ENCODE data around the gene SLC37A1. TPM values are rescaled to one million over a fixed set of nuclear protein-coding genes. Genes with fewer than 3 reads are reported as not detected.

SLC37A1 gene
- total RNA-seq, 2 donors from 2014 or later, result 6.6 to 9.6 TPM

- ATAC-seq (ENCODE audit: insufficient number of reproducible peaks, low FRiP score, low read depth), result no peak
- Histone ChIP-seq H3K27ac (no peak overlapping the region), H3K27me3 (replicated peaks; ENCODE audit: insufficient read depth) (no peaks in the 10 kb centered on the region), H3K4me3 (no peak overlapping the region), H3K9me3 (no peaks in the 10 kb centered on the region), H3K36me3 (no peaks in the 10 kb centered on the region), H3K4me1 (ENCODE audit: control insufficient read depth in 1 of 2, low read depth in 2 of 2) (peaks cover 0 to 16% of the 10 kb centered on the region in 2 donors)
- no peak for TF ChIP-seq CTCF (IDR thresholded peaks at IDR 0.05)
- no peak for DNase-seq (ENCODE audit: low spot score)
These were observed 13.5 kb downstream of the SLC37A1 start for GRCh38 chr21:42527127-42527488.

GRCh38 chr21:42527489-42528158 is 14.0 kb downstream of the SLC37A1 start:
- no peak for TF ChIP-seq CTCF (IDR thresholded peaks at IDR 0.05)
- Histone ChIP-seq H3K36me3 (no peaks in the 10 kb centered on the region), H3K27ac (no peak overlapping the region), H3K4me1 (ENCODE audit: control insufficient read depth in 1 of 2, low read depth in 2 of 2) (peaks cover 0 to 22% of the 10 kb centered on the region in 2 donors), H3K27me3 (replicated peaks; ENCODE audit: insufficient read depth) (no peaks in the 10 kb centered on the region), H3K9me3 (no peaks in the 10 kb centered on the region), H3K4me3 (peak overlapping the region; percentile 40)
- DNase-seq (ENCODE audit: low spot score) (no peak), ATAC-seq (ENCODE audit: insufficient number of reproducible peaks, low FRiP score, low read depth) (no peak)

- Histone ChIP-seq H3K9me3 (no peaks in the 10 kb centered on the region), H3K27me3 (replicated peaks; ENCODE audit: insufficient read depth) (no peaks in the 10 kb centered on the region), H3K4me1 (ENCODE audit: control insufficient read depth in 1 of 2, low read depth in 2 of 2) (peaks cover 0 to 18% of the 10 kb centered on the region in 2 donors), H3K36me3 (no peaks in the 10 kb centered on the region), H3K4me3 (no peak overlapping the region), H3K27ac (no peak overlapping the region)
- ATAC-seq (ENCODE audit: insufficient number of reproducible peaks, low FRiP score, low read depth) (no peak), DNase-seq (ENCODE audit: low spot score) (no peak)
- TF ChIP-seq CTCF (IDR thresholded peaks at IDR 0.05), result no peak
These were observed 16.5 kb downstream of the SLC37A1 start for GRCh38 chr21:42530167-42530518.

GRCh38 chr21:42531771-42532170 is 18.1 kb downstream of the SLC37A1 start:
- no peak for DNase-seq (ENCODE audit: low spot score)

More at GRCh38 chr21:42531771-42532170, 18.1 kb downstream of the SLC37A1 start:
- H3K9me3 ChIP-seq, result no peaks in the 10 kb centered on the region
- no peak for TF ChIP-seq CTCF (IDR thresholded peaks at IDR 0.05)
- no peak overlapping the region for H3K4me3 ChIP-seq
- no peaks in the 10 kb centered on the region for H3K27me3 ChIP-seq (replicated peaks; ENCODE audit: insufficient read depth)
- no peak for ATAC-seq (ENCODE audit: insufficient number of reproducible peaks, low FRiP score, low read depth)
- H3K4me1 ChIP-seq (ENCODE audit: control insufficient read depth in 1 of 2, low read depth in 2 of 2), result peaks cover 0 to 15% of the 10 kb centered on the region in 2 donors
- H3K27ac ChIP-seq, result no peak overlapping the region
- no peaks in the 10 kb centered on the region for H3K36me3 ChIP-seq

Measured in thoracic aorta (tissue), 2 donors.